GM12878 (cell line): Measurements from ENCODE around the gene GBA3. TPM values are rescaled to one million over a fixed set of nuclear protein-coding genes. Genes with fewer than 3 reads are reported as not detected.

Experiments used
- ATAC-seq: fragments of 200-7000 bp; cut with Tn5 transposase; 3 replicates; pipeline ENCODE4 v1.9.1; 2020; ENCODE audit warnings: mild to moderate bottlenecking, moderate library complexity
- BruUV-seq: library from RNA; stranded (reverse); fragments of 400-500 nt; replicated peaks from 2 replicates; lab custom pipeline; 2021; lab: Mats Ljungman, UMichigan
- CTCF ChIA-PET: fragments of 300-600 bp; sonication (Branson Sonifier 250); formaldehyde crosslinking; extraction: SDS; loops from one replicate; lab custom pipeline; 2021; ENCODE audit warnings: inconsistent platforms; lab: Yijun Ruan, JAX
- POLR2A ChIA-PET: fragments of 350-600 bp; formaldehyde crosslinking; extraction: SDS; loops from one replicate; lab custom pipeline; 2021; ENCODE audit warnings: inconsistent platforms; lab: Charles Lee
- RAD21 ChIA-PET: fragments of 300-600 bp; sonication (Branson Sonifier 250); formaldehyde crosslinking; loops from one replicate; lab custom pipeline; 2023; ENCODE audit warnings: antibody characterized with exemption; ENCODE audit not compliant: unreplicated experiment; lab: Charles Lee
- SMC1A ChIA-PET: fragments of 300-600 bp; sonication (Branson Sonifier 250); formaldehyde crosslinking; loops from one replicate; lab custom pipeline; 2023; ENCODE audit not compliant: unreplicated experiment, uncharacterized antibody; lab: Charles Lee
- DNase-seq: peaks from one replicate; pipeline ENCODE4 v3.0.0-alpha.2; 2011; ENCODE audit warnings: low read depth, low spot score
- FAIRE-seq: peaks from 3 replicates; lab custom pipeline; 2011; peaks lifted over from hg19 to GRCh38; lab: Jason Lieb, UNC
- H2AFZ ChIP-seq: 2 replicates; pipeline ENCODE4 v1.6.0; 2011; ENCODE audit warnings: low read depth, low read length, control low read depth; ENCODE audit not compliant: control insufficient read depth
- H3K27ac ChIP-seq: 2 replicates; pipeline ENCODE4 v1.5.1; 2011; ENCODE audit warnings: control low read depth; ENCODE audit not compliant: control insufficient read depth, insufficient read depth
- H3K27me3 ChIP-seq, 2 experiments: replicated peaks in 1 of 2; 2 replicates each; pipeline versions ENCODE4 v1.6.0 to v1.6.1; 2011; ENCODE audit warnings: low read length in 1 of 2; ENCODE audit not compliant: control insufficient read depth in 2 of 2, insufficient read depth in 2 of 2
- H3K36me3 ChIP-seq, 2 experiments: 2 replicates each; pipeline ENCODE4 v1.5.1; 2011; ENCODE audit warnings: low read length in 1 of 2; ENCODE audit not compliant: control insufficient read depth in 2 of 2, insufficient read depth in 2 of 2
- H3K4me1 ChIP-seq: 2 replicates; pipeline ENCODE4 v1.6.1; 2011; ENCODE audit warnings: mild to moderate bottlenecking, low read length, moderate library complexity, mixed read lengths; ENCODE audit not compliant: control insufficient read depth, insufficient read depth
- H3K4me2 ChIP-seq: 2 replicates; pipeline ENCODE4 v1.6.0; 2011; ENCODE audit warnings: control low read depth; ENCODE audit not compliant: control insufficient read depth, insufficient read depth
- H3K4me3 ChIP-seq: fragments of 200-600 bp; sonication (generic); 2 replicates; pipeline ENCODE4 v1.5.1; 2016
- H3K79me2 ChIP-seq: 2 replicates; pipeline ENCODE4 v1.6.0; 2011; ENCODE audit warnings: low read length; ENCODE audit not compliant: control insufficient read depth, insufficient read depth
- H3K9ac ChIP-seq: 2 replicates; pipeline ENCODE4 v1.8.0; 2011; ENCODE audit warnings: low read length, control low read depth, mixed read lengths; ENCODE audit not compliant: control insufficient read depth, insufficient read depth
- H3K9me3 ChIP-seq: replicated peaks from 3 replicates; pipeline ENCODE4 v1.5.1; 2011; ENCODE audit warnings: mild to moderate bottlenecking, low read length; ENCODE audit not compliant: control insufficient read depth, insufficient read depth
- H4K20me1 ChIP-seq: 2 replicates; pipeline ENCODE4 v1.6.0; 2011; ENCODE audit not compliant: control insufficient read depth, insufficient read depth
- BCL3 ChIP-seq: IDR thresholded peaks from 2 replicates; pipeline ENCODE4 v1.6.1; 2011; ENCODE audit warnings: borderline replicate concordance, low read depth, mild to moderate bottlenecking, moderate library complexity, low read length; ENCODE audit not compliant: insufficient read depth, poor library complexity, severe bottlenecking
- EED ChIP-seq: sonication (generic); IDR thresholded peaks from 2 replicates; pipeline ENCODE4 v1.6.1; 2016; ENCODE audit warnings: antibody characterized with exemption, low read depth
- EGR1 ChIP-seq, 2 experiments: IDR thresholded peaks; 1 replicate in 1 of 2; 2 replicates in 1 of 2; pipeline ENCODE4 v1.6.1; 2011 to 2012; ENCODE audit warnings: low read depth in 2 of 2, low read length in 2 of 2, borderline replicate concordance in 1 of 2, mild to moderate bottlenecking in 1 of 2, moderate library complexity in 1 of 2
- ELK1 ChIP-seq: IDR thresholded peaks from 2 replicates; pipeline ENCODE4 v1.6.1; 2012; ENCODE audit warnings: low read depth, low read length, improper control_type of control experiment
- EP300 ChIP-seq, 2 experiments: fragments of 150-350 bp in 1 of 2; IDR thresholded peaks; 2 replicates each; pipeline ENCODE4 v1.6.1; 2011 to 2012; ENCODE audit warnings: low read depth in 2 of 2, low read length in 2 of 2, borderline replicate concordance in 1 of 2, improper control_type of control experiment in 1 of 2, inconsistent platforms in 1 of 2; ENCODE audit not compliant: control insufficient read depth in 1 of 2
- FOS ChIP-seq: IDR thresholded peaks from 3 replicates; pipeline ENCODE4 v1.6.1; 2011; ENCODE audit warnings: borderline replicate concordance; ENCODE audit not compliant: insufficient read length; ENCODE audit errors: extremely low read depth
- GATAD2B ChIP-seq: fragments of 450-650 bp; conservative IDR thresholded peaks from 2 replicates; pipeline ENCODE4 v1.6.1; 2017; ENCODE audit warnings: low read depth, mild to moderate bottlenecking, moderate library complexity
- HDGF ChIP-seq: fragments of 450-650 bp; IDR thresholded peaks from 2 replicates; pipeline ENCODE4 v1.6.1; 2016; ENCODE audit warnings: antibody characterized with exemption
- IKZF1 ChIP-seq: fragments of 450-650 bp; conservative IDR thresholded peaks from 2 replicates; pipeline ENCODE4 v1.6.1; 2017; ENCODE audit warnings: antibody characterized with exemption, mild to moderate bottlenecking
- IRF3 ChIP-seq: fragments of 450-650 bp; IDR thresholded peaks from 2 replicates; pipeline ENCODE4 v1.6.1; 2014; ENCODE audit warnings: mild to moderate bottlenecking
- KAT2A ChIP-seq: conservative IDR thresholded peaks from 2 replicates; pipeline ENCODE4 v1.6.1; 2011; ENCODE audit warnings: low read depth, low read length; ENCODE audit not compliant: control insufficient read depth
- MYB ChIP-seq: fragments of 150-350 bp; IDR thresholded peaks from 2 replicates; pipeline ENCODE4 v1.6.1; 2014; ENCODE audit warnings: mild to moderate bottlenecking, low read depth, low read length, borderline replicate concordance
- POLR2AphosphoS2 ChIP-seq: IDR thresholded peaks from 2 replicates; pipeline ENCODE4 v1.6.1; 2011; ENCODE audit warnings: low read depth, mild to moderate bottlenecking, low read length, improper control_type of control experiment, moderate library complexity
- SRF ChIP-seq, 2 experiments: IDR thresholded peaks; 2 replicates each; pipeline ENCODE4 v1.6.1; 2011; ENCODE audit warnings: low read depth in 2 of 2, low read length in 2 of 2, mild to moderate bottlenecking in 1 of 2, moderate library complexity in 1 of 2
- STAT3 ChIP-seq: IDR thresholded peaks from 2 replicates; pipeline ENCODE4 v1.6.1; 2011; ENCODE audit warnings: low read depth, low read length, improper control_type of control experiment
- TAF1 ChIP-seq: IDR thresholded peaks from 2 replicates; pipeline ENCODE4 v1.6.1; 2011; ENCODE audit warnings: mild to moderate bottlenecking, low read depth, low read length, borderline replicate concordance
- TBL1XR1 ChIP-seq: IDR thresholded peaks from 2 replicates; pipeline ENCODE4 v1.6.1; 2012; ENCODE audit warnings: low read depth, low read length, improper control_type of control experiment
- YY1 ChIP-seq: IDR thresholded peaks from 2 replicates; pipeline ENCODE4 v1.6.1; 2011; ENCODE audit warnings: low read depth, mild to moderate bottlenecking, low read length
- WGBS: methylation state at CpG from one replicate; pipeline ENCODE4 v1.1.6; 2016; ENCODE audit warnings: low lambda C conversion rate; ENCODE audit not compliant: insufficient replicate concordance, insufficient coverage; ENCODE audit errors: missing lambda C conversion rate; 5-methylcytosine and 5-hydroxymethylcytosine counted together
- in situ Hi-C: fragments of 300-500 bp; cut with MboI; formaldehyde crosslinking; loops from 9 replicates; pipeline ENCODE4 v1.14.3; 2018; ENCODE audit warnings: mixed read lengths
- intact Hi-C: fragments of 100-400 bp; cut with micrococcal nuclease; formaldehyde crosslinking; loops from one replicate; pipeline ENCODE4 v1.14.2; 2022; ENCODE audit not compliant: unreplicated experiment
- polyA plus RNA-seq, 11 experiments: library from polyadenylated mRNA; depleted of rRNA in 4 of 11; unstranded in 6 of 11; stranded (reverse) in 5 of 11; fragments of >200 nt; fragmentation: Nextera tagmentation in 4 of 11; fragmentation: Illumina TruSeq in 1 of 11; extraction: Ambion mirVana in 4 of 11; extraction: Trizol in 1 of 11; gene quantifications; 1 replicate in 1 of 11; 2 replicates in 10 of 11; pipeline versions ENCODE4 v1.2.1 to v1.2.3, GENCODE V29; 2011 to 2016; ENCODE audit warnings: inconsistent platforms in 2 of 11, missing spikeins in 2 of 11, low read depth in 1 of 11
- total RNA-seq, 4 experiments: library from RNA; depleted of rRNA in 3 of 4; stranded (reverse); fragments of >200 nt in 3 of 4; fragmentation: Illumina TruSeq in 1 of 4; extraction: Trizol in 1 of 4; gene quantifications; 2 replicates each; pipeline versions ENCODE4 v1.2.1 to v1.2.3, GENCODE V29; 2013 to 2021

GBA3 gene
- total and polyA plus RNA-seq, 10 of the 15 experiments (the other 5 are each of a cell fraction or from before 2014, with no cell fraction given): 0.10 to 7.2 (median 0.27) TPM

- BruUV-seq: no TSS peak
- DNase-seq: no peak
- no peak overlapping the region for H3K4me3 ChIP-seq
- FAIRE-seq: no peak
- no peak overlapping the region for H2AFZ ChIP-seq
- SMC1A ChIA-PET: interaction anchor here (0.6 to 4.1 kb wide), 9 partner anchors 8 to 270 kb away, joined by 3 to 41 read pairs (median 3); no protein-coding TSS in a partner anchor
- RAD21 ChIA-PET: interaction anchor here (0.7 to 5.9 kb wide), 4 partner anchors 8 to 244 kb away, joined by 3 to 32 read pairs (median 3); no protein-coding TSS in a partner anchor
- H3K4me2 ChIP-seq: no peak overlapping the region
- H3K79me2 ChIP-seq: no peaks in the 10 kb centered on the region
- TF ChIP-seq BCL3 (no peak), MYB (no peak), FOS (no peak), STAT3 (no peak), EED (no peak), EGR1 (IDR thresholded peaks at IDR 0.05; ENCODE audit: borderline replicate concordance in 1 of 2, low read depth in 2 of 2, low read length in 2 of 2) (no peak), HDGF (no peak), ELK1 (no peak), EP300 (IDR thresholded peaks at IDR 0.05; ENCODE audit: borderline replicate concordance in 1 of 2, control insufficient read depth in 1 of 2, low read depth in 2 of 2, low read length in 2 of 2) (no peak), IRF3 (no peak), TAF1 (no peak), TBL1XR1 (no peak), POLR2AphosphoS2 (no peak), IKZF1 (no peak), YY1 (no peak), SRF (IDR thresholded peaks at IDR 0.05; ENCODE audit: low read depth in 2 of 2, low read length in 2 of 2) (no peak), GATAD2B (no peak), KAT2A (no peak)
- TF ChIP-seq, all 136 proteins: peak for 0
- Histone ChIP-seq H3K9me3 (no peaks in the 10 kb centered on the region), H3K36me3 (no peaks in the 10 kb centered on the region), H3K9ac (no peak overlapping the region), H4K20me1 (no peaks in the 10 kb centered on the region), H3K27me3 (no peaks in the 10 kb centered on the region), H3K4me1 (no peaks in the 10 kb centered on the region), H3K27ac (no peak overlapping the region)
- ChIA-PET POLR2A (interaction anchor here (2.3 kb wide), 1 partner anchor 8 kb away, joined by 6 read pairs; no protein-coding TSS in a partner anchor), CTCF (interaction anchor here (1.1 to 4.3 kb wide), 7 partner anchors 11 to 442 kb away, joined by 3 to 23 read pairs (median 5); no protein-coding TSS in a partner anchor)
- intact Hi-C loops (no loop called here), in situ Hi-C loops (no loop called here)
- WGBS: 4% methylated on average over 3 of the region's 3 CpGs
- ATAC-seq: no peak
These were observed 13.5 kb upstream of the GBA3 start for GRCh38 chr4:22678940-22679854.
